GM23248 (cell line): ENCODE measurements around the gene NHS. TPM values are rescaled to one million over a fixed set of nuclear protein-coding genes. Genes with fewer than 3 reads are reported as not detected.

Experiments used
- DNase-seq: peaks from one replicate; pipeline ENCODE4 v3.0.0-alpha.2; 2015
- H2AFZ ChIP-seq: fragments of 200-600 bp; sonication (generic); 2 replicates; pipeline ENCODE4 v1.6.1; 2016; ENCODE audit warnings: antibody characterized with exemption
- H3F3A ChIP-seq: fragments of 200-600 bp; sonication (generic); 2 replicates; pipeline ENCODE4 v1.6.1; 2016; ENCODE audit warnings: mild to moderate bottlenecking, antibody characterized with exemption, mixed run types; ENCODE audit not compliant: insufficient read depth
- H3K27ac ChIP-seq: fragments of 200-600 bp; sonication (generic); 2 replicates; pipeline ENCODE4 v1.5.1; 2016; ENCODE audit warnings: mild to moderate bottlenecking
- H3K27me3 ChIP-seq: fragments of 200-600 bp; sonication (generic); replicated peaks from 2 replicates; pipeline ENCODE4 v1.6.1; 2016; ENCODE audit warnings: mild to moderate bottlenecking; ENCODE audit not compliant: insufficient read depth
- H3K36me3 ChIP-seq: fragments of 200-600 bp; sonication (generic); 2 replicates; pipeline ENCODE4 v1.6.1; 2016; ENCODE audit warnings: low read depth, mild to moderate bottlenecking
- H3K4me1 ChIP-seq: fragments of 200-600 bp; sonication (generic); 2 replicates; pipeline ENCODE4 v1.6.1; 2016; ENCODE audit warnings: mild to moderate bottlenecking; ENCODE audit not compliant: insufficient read depth
- H3K4me2 ChIP-seq: fragments of 200-600 bp; sonication (generic); one replicate; pipeline ENCODE4 v1.6.1; 2016; ENCODE audit warnings: mild to moderate bottlenecking; ENCODE audit not compliant: unreplicated experiment
- H3K4me3 ChIP-seq: fragments of 200-600 bp; sonication (generic); 2 replicates; pipeline ENCODE4 v1.5.1; 2016; ENCODE audit warnings: mild to moderate bottlenecking
- H3K79me2 ChIP-seq: fragments of 200-600 bp; sonication (generic); 2 replicates; pipeline ENCODE4 v1.6.1; 2016; ENCODE audit warnings: mild to moderate bottlenecking; ENCODE audit not compliant: insufficient read depth
- H3K9ac ChIP-seq: fragments of 200-600 bp; sonication (generic); 2 replicates; pipeline ENCODE4 v1.6.1; 2016; ENCODE audit warnings: mild to moderate bottlenecking
- H3K9me2 ChIP-seq: fragments of 200-600 bp; sonication (generic); 2 replicates; pipeline ENCODE4 v1.6.1; 2016; ENCODE audit warnings: mixed run types, mild to moderate bottlenecking, moderate library complexity; ENCODE audit not compliant: insufficient read depth
- H3K9me3 ChIP-seq: fragments of 200-600 bp; sonication (generic); one replicate; pipeline ENCODE4 v1.6.1; 2017; ENCODE audit warnings: low read depth
- H4K20me1 ChIP-seq: fragments of 200-600 bp; sonication (generic); 2 replicates; pipeline ENCODE4 v1.6.0; 2016; ENCODE audit not compliant: insufficient read depth
- EZH2 ChIP-seq: fragments of 200-600 bp; sonication (generic); IDR thresholded peaks from 2 replicates; pipeline ENCODE4 v1.6.1; 2018; ENCODE audit warnings: antibody characterized with exemption, mild to moderate bottlenecking; ENCODE audit not compliant: insufficient read depth, poor library complexity, severe bottlenecking
- EZH2phosphoT487 ChIP-seq: fragments of 200-600 bp; sonication (generic); IDR thresholded peaks from 2 replicates; pipeline ENCODE4 v1.6.1; 2018; ENCODE audit warnings: antibody characterized with exemption, moderate library complexity, mild to moderate bottlenecking, low read depth; ENCODE audit not compliant: insufficient read depth
- WGBS, 2 experiments: methylation state at CpG; one replicate each; pipeline ENCODE4 v1.1.6; 2015 to 2017; ENCODE audit warnings: low lambda C conversion rate in 2 of 2, low coverage in 1 of 2; ENCODE audit errors: missing lambda C conversion rate in 2 of 2; 5-methylcytosine and 5-hydroxymethylcytosine counted together
- in situ Hi-C: fragments of 300-500 bp; cut with MboI; formaldehyde crosslinking; loops from 2 replicates; pipeline ENCODE4 v1.15.0; 2020
- polyA plus RNA-seq: library from polyadenylated mRNA; unstranded; fragments of >200 nt; fragmentation: Nextera tagmentation; extraction: Ambion mirVana; gene quantifications from 2 replicates; pipeline ENCODE4 v1.2.1, GENCODE V29; 2016
- total RNA-seq: library from RNA; depleted of rRNA; stranded (reverse); fragments of >200 nt; shearing (Covaris generic); gene quantifications from 2 replicates; pipeline ENCODE4 v1.2.3, GENCODE V29; 2014

Gene NHS
- total and polyA plus RNA-seq, 2 experiments from 2014 or later, result 1.0 to 5.6 TPM

- Histone ChIP-seq H3K27me3 (no peaks in the 10 kb centered on the region), H4K20me1 (no peaks in the 10 kb centered on the region), H2AFZ (no peak overlapping the region), H3K9me2 (no peaks in the 10 kb centered on the region), H3K9ac (no peak overlapping the region), H3K36me3 (no peaks in the 10 kb centered on the region), H3K79me2 (peaks cover 6% of the 10 kb centered on the region; the same call in 1 of the 2 replicates), H3K4me1 (peaks cover 4% of the 10 kb centered on the region; the same call in 1 of the 2 replicates), H3K4me3 (no peak overlapping the region), H3K27ac (no peak overlapping the region), H3K4me2 (no peak overlapping the region), H3F3A (no peaks in the 10 kb centered on the region), H3K9me3 (no peaks in the 10 kb centered on the region)
- DNase-seq, result no peak
- WGBS, 2 experiments, result 95 to 96% methylated on average over 4 to 9 of the region's 9 CpGs
- no peak for TF ChIP-seq EZH2phosphoT487
- no peak for TF ChIP-seq EZH2
- in situ Hi-C loops, result no loop called here
These were observed 259.7 kb downstream of the NHS start for GRCh38 chrX:17634542-17635207.

GRCh38 chrX:17635231-17635630, 260.2 kb downstream of the NHS start:
- Histone ChIP-seq H3K36me3 (no peaks in the 10 kb centered on the region), H3K4me3 (no peak overlapping the region), H3K9me3 (no peaks in the 10 kb centered on the region), H3K4me2 (no peak overlapping the region), H3K27me3 (no peaks in the 10 kb centered on the region), H3K4me1 (peaks cover 4% of the 10 kb centered on the region; the same call in 1 of the 2 replicates), H2AFZ (no peak overlapping the region), H3K9me2 (no peaks in the 10 kb centered on the region), H3F3A (no peaks in the 10 kb centered on the region), H4K20me1 (no peaks in the 10 kb centered on the region), H3K79me2 (peaks cover 6% of the 10 kb centered on the region; the same call in 1 of the 2 replicates), H3K9ac (no peak overlapping the region), H3K27ac (no peak overlapping the region)
- 95 to 100% methylated on average over 5 of the region's 5 CpGs for WGBS, 2 experiments
- TF ChIP-seq EZH2phosphoT487 (no peak), EZH2 (no peak)
- no peak for DNase-seq
- in situ Hi-C loops, result no loop called here

DNA sequence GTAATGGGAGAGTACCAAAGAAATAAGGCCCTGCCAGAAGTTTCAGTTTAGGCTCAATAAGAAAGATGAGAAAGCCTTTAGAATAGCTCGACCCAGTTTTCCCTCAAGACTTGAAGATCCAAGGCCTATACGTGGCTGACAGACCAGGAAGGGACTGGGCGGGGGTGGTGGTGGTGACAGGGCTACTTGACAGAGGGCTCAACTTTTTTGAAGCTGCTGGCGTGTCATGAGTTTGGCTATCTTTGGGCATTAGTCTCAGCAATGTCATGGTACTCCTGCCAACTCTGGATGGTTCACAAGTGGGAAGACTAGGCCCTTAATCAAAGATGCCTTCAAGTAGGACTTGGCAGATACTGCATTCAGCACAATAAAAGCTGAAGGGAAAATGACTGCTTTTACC, 262.2 kb downstream of the NHS start:
- in situ Hi-C loops, result no loop called here

GRCh38 chrX:17638731-17639130, 263.7 kb downstream of the NHS start:
- no peak overlapping the region for H3K4me3 ChIP-seq
- H3K9me3 ChIP-seq, result no peaks in the 10 kb centered on the region
- no peak overlapping the region for H3K9ac ChIP-seq
- no peaks in the 10 kb centered on the region for H3K27me3 ChIP-seq
- no peak for DNase-seq
- H3K9me2 ChIP-seq, result no peaks in the 10 kb centered on the region
- H3K36me3 ChIP-seq, result no peaks in the 10 kb centered on the region
- H3K27ac ChIP-seq, result no peak overlapping the region
- H3K79me2 ChIP-seq, result no peaks in the 10 kb centered on the region
- no peak overlapping the region for H3K4me2 ChIP-seq
- TF ChIP-seq EZH2phosphoT487 (no peak), EZH2 (no peak)
- no peaks in the 10 kb centered on the region for H3K4me1 ChIP-seq
- in situ Hi-C loops, result no loop called here
- no peaks in the 10 kb centered on the region for H3F3A ChIP-seq
- H2AFZ ChIP-seq, result no peak overlapping the region
- WGBS, 2 experiments, result 90 to 100% methylated on average over 1 of the region's 1 CpG
- no peaks in the 10 kb centered on the region for H4K20me1 ChIP-seq

More for the DNA sequence above, 262.2 kb downstream of the NHS start:
- H3K79me2 ChIP-seq, result peaks cover 4% of the 10 kb centered on the region; the same call in 1 of the 2 replicates
- no peak overlapping the region for H3K4me2 ChIP-seq
- H3F3A ChIP-seq, result no peaks in the 10 kb centered on the region
- peaks cover 4% of the 10 kb centered on the region; the same call in 1 of the 2 replicates for H3K4me1 ChIP-seq
- H4K20me1 ChIP-seq, result no peaks in the 10 kb centered on the region
- no peak overlapping the region for H3K4me3 ChIP-seq
- no peak overlapping the region for H2AFZ ChIP-seq
- TF ChIP-seq EZH2, result no peak
- no peak for TF ChIP-seq EZH2phosphoT487
- WGBS, 2 experiments, result 78 to 79% methylated on average over 4 of the region's 4 CpGs
- no peaks in the 10 kb centered on the region for H3K9me2 ChIP-seq
- no peaks in the 10 kb centered on the region for H3K36me3 ChIP-seq
- no peak for DNase-seq
- no peak overlapping the region for H3K27ac ChIP-seq
- H3K27me3 ChIP-seq, result no peaks in the 10 kb centered on the region
- H3K9ac ChIP-seq, result no peak overlapping the region
- H3K9me3 ChIP-seq, result no peaks in the 10 kb centered on the region
